Astrocyte (in vitro differentiated cells and primary cell): ENCODE results near the gene VAV1. TPM values are rescaled to one million over a fixed set of nuclear protein-coding genes. Genes with fewer than 3 reads are reported as not detected.

Source experiments
- DNase-seq: peaks from one replicate; pipeline ENCODE4 v3.0.0-alpha.2; 2010; ENCODE audit warnings: low read depth
- FAIRE-seq: peaks from 2 replicates; lab custom pipeline; 2011; peaks lifted over from hg19 to GRCh38; lab: Jason Lieb, UNC
- H2AFZ ChIP-seq: 2 replicates; pipeline ENCODE4 v1.6.0; 2012; ENCODE audit warnings: low read depth, low read length, inconsistent platforms
- H3K27ac ChIP-seq: 2 replicates; pipeline ENCODE4 v1.5.1; 2011; ENCODE audit warnings: low read depth, low read length, inconsistent platforms
- H3K27me3 ChIP-seq: 2 replicates; pipeline ENCODE4 v1.6.0; 2011; ENCODE audit warnings: low read length, inconsistent platforms; ENCODE audit not compliant: insufficient read depth
- H3K36me3 ChIP-seq: 2 replicates; pipeline ENCODE4 v1.5.1; 2011; ENCODE audit warnings: low read length, inconsistent platforms; ENCODE audit not compliant: insufficient read depth
- H3K4me1 ChIP-seq: 2 replicates; pipeline ENCODE4 v1.5.1; 2011; ENCODE audit warnings: low read length, inconsistent platforms; ENCODE audit not compliant: insufficient read depth
- H3K4me2 ChIP-seq: 2 replicates; pipeline ENCODE4 v1.6.0; 2012; ENCODE audit warnings: low read length, inconsistent platforms
- H3K4me3 ChIP-seq: 2 replicates; pipeline ENCODE4 v1.5.1; 2011; ENCODE audit warnings: low read depth, mild to moderate bottlenecking, low read length, inconsistent platforms; ENCODE audit not compliant: insufficient read depth
- H3K79me2 ChIP-seq: 2 replicates; pipeline ENCODE4 v1.6.0; 2012; ENCODE audit warnings: mild to moderate bottlenecking, low read length, inconsistent platforms; ENCODE audit not compliant: insufficient read depth
- H3K9ac ChIP-seq: 2 replicates; pipeline ENCODE4 v1.6.0; 2012; ENCODE audit warnings: mild to moderate bottlenecking, low read length, inconsistent platforms
- H3K9me3 ChIP-seq: 2 replicates; pipeline ENCODE4 v1.5.1; 2012; ENCODE audit warnings: low read depth, mild to moderate bottlenecking, low read length, inconsistent platforms; ENCODE audit not compliant: insufficient read depth
- H4K20me1 ChIP-seq: 2 replicates; pipeline ENCODE4 v1.6.0; 2012; ENCODE audit warnings: low read length, inconsistent platforms; ENCODE audit not compliant: insufficient read depth
- H3K27ac Mint-ChIP-seq: one replicate; pipeline ENCODE4 v1.8.0; 2021; ENCODE audit warnings: mild to moderate bottlenecking, mixed read lengths; ENCODE audit not compliant: unreplicated experiment
- H3K27me3 Mint-ChIP-seq: one replicate; pipeline ENCODE4 v1.8.0; 2021; ENCODE audit warnings: low read depth, mixed read lengths; ENCODE audit not compliant: unreplicated experiment
- H3K36me3 Mint-ChIP-seq: one replicate; pipeline ENCODE4 v1.8.0; 2021; ENCODE audit warnings: low read depth, mixed read lengths; ENCODE audit not compliant: unreplicated experiment
- H3K4me1 Mint-ChIP-seq: one replicate; pipeline ENCODE4 v1.8.0; 2021; ENCODE audit warnings: low read depth, mixed read lengths; ENCODE audit not compliant: unreplicated experiment
- H3K4me3 Mint-ChIP-seq: one replicate; pipeline ENCODE4 v1.8.0; 2021; ENCODE audit warnings: mild to moderate bottlenecking, moderate library complexity, mixed read lengths; ENCODE audit not compliant: unreplicated experiment
- H3K9me3 Mint-ChIP-seq: one replicate; pipeline ENCODE4 v1.8.0; 2021; ENCODE audit warnings: mild to moderate bottlenecking, mixed read lengths; ENCODE audit not compliant: unreplicated experiment
- EZH2 ChIP-seq: IDR thresholded peaks from 2 replicates; pipeline ENCODE4 v1.6.1; 2012; ENCODE audit warnings: mild to moderate bottlenecking, low read length, inconsistent platforms; ENCODE audit not compliant: insufficient read depth
- total RNA-seq: library from RNA; stranded (reverse); gene quantifications from 2 replicates; pipeline ENCODE4 v1.2.1, GENCODE V29; 2021
- TF ChIP-seq, protein P1 (sequence below): IDR thresholded peaks from 2 replicates; pipeline ENCODE4 v1.5.1; 2011; ENCODE audit warnings: low read depth, mild to moderate bottlenecking, inconsistent platforms, low read length, moderate library complexity; ENCODE audit not compliant: insufficient read depth

The VAV1 gene
- total RNA-seq, 1 donor from 2014 or later: not detected

DNA sequence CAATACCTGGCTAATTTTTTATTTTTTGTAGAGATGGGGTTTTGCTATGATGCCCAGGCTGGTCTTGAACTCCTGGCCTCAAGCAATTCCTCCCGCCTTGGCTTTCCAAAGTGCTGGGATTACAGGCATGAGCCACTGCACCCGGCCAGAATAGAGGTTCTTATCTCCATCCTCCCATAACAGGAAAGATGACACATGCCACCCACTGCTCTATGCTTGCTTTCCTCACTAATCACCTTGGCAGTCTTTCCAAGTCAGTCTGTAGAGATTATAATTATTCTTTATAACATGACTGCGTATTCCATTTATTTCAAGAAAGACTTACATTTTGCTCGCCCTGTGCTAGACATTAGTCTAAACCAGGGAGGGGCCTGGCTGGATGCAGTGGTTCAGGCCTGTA, 6.7 kb downstream of the VAV1 start:
- no peaks in the 10 kb centered on the region for H3K36me3 Mint-ChIP-seq
- H3K4me1 Mint-ChIP-seq: no peaks in the 10 kb centered on the region
- Histone ChIP-seq H3K79me2 (no peaks in the 10 kb centered on the region), H3K4me3 (no peak overlapping the region), H3K27me3 (no peaks in the 10 kb centered on the region), H3K27ac (no peak overlapping the region), H3K4me2 (no peak overlapping the region), H3K4me1 (no peaks in the 10 kb centered on the region), H3K36me3 (no peaks in the 10 kb centered on the region), H3K9ac (no peak overlapping the region), H4K20me1 (no peaks in the 10 kb centered on the region), H2AFZ (no peak overlapping the region), H3K9me3 (no peaks in the 10 kb centered on the region)
- no peak overlapping the region for H3K4me3 Mint-ChIP-seq
- FAIRE-seq: no peak
- DNase-seq: no peak
- peaks cover 7% of the 10 kb centered on the region for H3K9me3 Mint-ChIP-seq
- TF ChIP-seq, protein P1, sequence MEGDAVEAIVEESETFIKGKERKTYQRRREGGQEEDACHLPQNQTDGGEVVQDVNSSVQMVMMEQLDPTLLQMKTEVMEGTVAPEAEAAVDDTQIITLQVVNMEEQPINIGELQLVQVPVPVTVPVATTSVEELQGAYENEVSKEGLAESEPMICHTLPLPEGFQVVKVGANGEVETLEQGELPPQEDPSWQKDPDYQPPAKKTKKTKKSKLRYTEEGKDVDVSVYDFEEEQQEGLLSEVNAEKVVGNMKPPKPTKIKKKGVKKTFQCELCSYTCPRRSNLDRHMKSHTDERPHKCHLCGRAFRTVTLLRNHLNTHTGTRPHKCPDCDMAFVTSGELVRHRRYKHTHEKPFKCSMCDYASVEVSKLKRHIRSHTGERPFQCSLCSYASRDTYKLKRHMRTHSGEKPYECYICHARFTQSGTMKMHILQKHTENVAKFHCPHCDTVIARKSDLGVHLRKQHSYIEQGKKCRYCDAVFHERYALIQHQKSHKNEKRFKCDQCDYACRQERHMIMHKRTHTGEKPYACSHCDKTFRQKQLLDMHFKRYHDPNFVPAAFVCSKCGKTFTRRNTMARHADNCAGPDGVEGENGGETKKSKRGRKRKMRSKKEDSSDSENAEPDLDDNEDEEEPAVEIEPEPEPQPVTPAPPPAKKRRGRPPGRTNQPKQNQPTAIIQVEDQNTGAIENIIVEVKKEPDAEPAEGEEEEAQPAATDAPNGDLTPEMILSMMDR: no peak
- TF ChIP-seq EZH2: no peak
- no peak overlapping the region for H3K27ac Mint-ChIP-seq
- H3K27me3 Mint-ChIP-seq: no peaks in the 10 kb centered on the region

DNA sequence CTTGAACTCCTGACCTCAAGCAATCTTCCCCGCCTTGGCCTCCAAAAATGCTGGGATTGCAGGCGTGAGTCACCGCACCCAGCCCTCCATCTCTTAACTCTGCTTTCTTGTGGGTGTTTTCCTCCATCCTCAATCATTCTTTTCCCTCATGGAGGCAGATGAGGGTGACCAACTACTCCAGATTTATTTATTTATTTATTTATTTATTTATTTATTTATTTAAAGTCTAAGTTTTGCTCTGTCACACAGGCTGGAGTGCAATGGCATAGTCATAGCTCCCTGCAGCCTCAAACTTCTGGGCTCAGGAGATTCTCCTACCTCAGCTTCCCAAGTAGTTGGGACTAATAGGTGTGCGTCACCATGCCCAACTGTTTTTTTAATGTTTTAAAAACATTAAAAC, 14.9 kb downstream of the VAV1 start:
- no peaks in the 10 kb centered on the region for H3K36me3 ChIP-seq
- no peak for TF ChIP-seq EZH2
- TF ChIP-seq, protein P1: no peak
- H3K79me2 ChIP-seq: no peaks in the 10 kb centered on the region
- no peak overlapping the region for H3K9ac ChIP-seq
- no peaks in the 10 kb centered on the region for H3K9me3 ChIP-seq
- H3K27me3 ChIP-seq: no peaks in the 10 kb centered on the region
- Mint-ChIP-seq H3K27ac (no peak overlapping the region), H3K4me3 (no peak overlapping the region), H3K27me3 (peaks cover 3% of the 10 kb centered on the region), H3K4me1 (no peaks in the 10 kb centered on the region), H3K9me3 (peaks cover 17% of the 10 kb centered on the region), H3K36me3 (no peaks in the 10 kb centered on the region)
- no peak overlapping the region for H3K27ac ChIP-seq
- no peak overlapping the region for H3K4me3 ChIP-seq
- DNase-seq (no peak), FAIRE-seq (no peak)
- H4K20me1 ChIP-seq: no peaks in the 10 kb centered on the region
- H3K4me2 ChIP-seq: no peak overlapping the region
- H3K4me1 ChIP-seq: no peaks in the 10 kb centered on the region
- no peak overlapping the region for H2AFZ ChIP-seq

DNA sequence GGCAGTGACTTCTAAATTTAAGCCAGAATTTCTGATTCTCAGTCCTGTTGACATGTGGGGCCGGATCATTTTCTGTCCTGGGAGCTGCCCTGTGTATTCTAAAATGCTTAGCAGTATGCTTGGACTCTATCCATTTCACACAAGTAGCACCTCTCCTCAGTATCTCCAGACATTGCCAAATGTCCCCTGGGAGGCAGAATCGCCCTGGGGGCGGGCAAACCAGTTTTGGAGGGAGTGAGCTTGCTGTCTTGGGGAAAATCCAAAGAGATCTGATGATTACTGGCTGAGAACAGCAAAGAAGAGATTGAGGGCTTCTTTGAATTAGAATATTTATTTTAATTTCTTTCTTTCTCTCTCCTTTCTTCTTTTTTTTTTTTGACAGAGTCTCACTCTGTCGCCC, 16.4 kb downstream of the VAV1 start:
- no peaks in the 10 kb centered on the region for H3K4me1 ChIP-seq
- no peak overlapping the region for H3K27ac ChIP-seq
- no peaks in the 10 kb centered on the region for H4K20me1 ChIP-seq
- TF ChIP-seq EZH2: no peak
- TF ChIP-seq, protein P1: no peak
- Mint-ChIP-seq H3K27ac (no peak overlapping the region), H3K36me3 (no peaks in the 10 kb centered on the region), H3K27me3 (peaks cover 3% of the 10 kb centered on the region), H3K4me3 (no peak overlapping the region), H3K9me3 (peaks cover 17% of the 10 kb centered on the region), H3K4me1 (no peaks in the 10 kb centered on the region)
- no peak overlapping the region for H3K9ac ChIP-seq
- H2AFZ ChIP-seq: no peak overlapping the region
- H3K4me3 ChIP-seq: no peak overlapping the region
- no peaks in the 10 kb centered on the region for H3K9me3 ChIP-seq
- H3K79me2 ChIP-seq: no peaks in the 10 kb centered on the region
- H3K4me2 ChIP-seq: no peak overlapping the region
- FAIRE-seq: no peak
- DNase-seq: no peak
- no peaks in the 10 kb centered on the region for H3K27me3 ChIP-seq
- H3K36me3 ChIP-seq: no peaks in the 10 kb centered on the region
